ENCODE results near the gene CCDC71L. TPM values are rescaled to one million over a fixed set of nuclear protein-coding genes. Genes with fewer than 3 reads are reported as not detected.

CCDC71L gene
- total and polyA plus RNA-seq, 2 of the 4 experiments (the other 2 are of a cell fraction), result 19.7 to 20.6 TPM

DNA sequence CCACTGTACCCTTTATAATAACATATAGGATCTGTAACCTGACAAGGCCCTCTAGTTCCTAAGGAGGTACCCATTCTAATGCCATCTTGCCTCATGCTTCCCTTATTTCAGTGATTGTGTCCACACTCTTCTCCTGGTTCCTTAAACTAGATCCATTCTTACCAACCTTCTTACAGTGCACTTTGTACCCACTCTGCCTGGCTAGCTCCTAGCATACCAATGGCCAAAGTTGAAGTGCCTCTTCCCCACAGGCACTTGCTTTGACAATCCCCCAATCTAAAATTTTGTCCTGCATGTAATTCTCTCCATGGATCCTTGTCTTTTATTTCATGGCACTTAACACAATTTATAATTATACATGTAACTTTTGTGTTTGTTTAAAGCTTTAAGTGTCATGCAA is 40.9 kb downstream of the CCDC71L start:
- no peak overlapping the region for H3K56ac ChIP-seq (ENCODE audit: extremely low read depth, insufficient read depth, low read length)
- dilution Hi-C loops (cut with HindIII; ENCODE audit: low sequenced_read_pairs, unreplicated experiment), result no loop called here
- POLR2A ChIA-PET (ENCODE audit: unreplicated experiment), result no interaction called here
- intact Hi-C loops (cut with micrococcal nuclease), result no loop called here
- no peak overlapping the region for H3K27ac ChIP-seq (ENCODE audit: insufficient read depth, low read length)
- H4K91ac ChIP-seq (ENCODE audit: insufficient read depth, low read depth, low read length), result peak overlapping the region; percentile 38; the same call in 1 of the 2 replicates
- no peak overlapping the region for H2BK5ac ChIP-seq (ENCODE audit: low read depth, low read length, poor library complexity, severe bottlenecking)
- in situ Hi-C loops (cut with MboI; ENCODE audit: low sequenced_read_pairs), result no loop called here
- H3K79me1 ChIP-seq (ENCODE audit: low read depth in 1 of 2, low read length in 2 of 2), result peaks cover 0 to 7% of the 10 kb centered on the region in 2 experiments; a peak in 2 of 4 replicates
- no peak for TF ChIP-seq NFE2L2 (IDR thresholded peaks at IDR 0.05; ENCODE audit: low read depth, low read length)
- TF ChIP-seq MXI1 (IDR thresholded peaks at IDR 0.05; ENCODE audit: borderline replicate concordance, low read depth, low read length), result no peak
- TF ChIP-seq, protein P1, sequence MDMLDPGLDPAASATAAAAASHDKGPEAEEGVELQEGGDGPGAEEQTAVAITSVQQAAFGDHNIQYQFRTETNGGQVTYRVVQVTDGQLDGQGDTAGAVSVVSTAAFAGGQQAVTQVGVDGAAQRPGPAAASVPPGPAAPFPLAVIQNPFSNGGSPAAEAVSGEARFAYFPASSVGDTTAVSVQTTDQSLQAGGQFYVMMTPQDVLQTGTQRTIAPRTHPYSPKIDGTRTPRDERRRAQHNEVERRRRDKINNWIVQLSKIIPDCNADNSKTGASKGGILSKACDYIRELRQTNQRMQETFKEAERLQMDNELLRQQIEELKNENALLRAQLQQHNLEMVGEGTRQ (IDR thresholded peaks at IDR 0.05; ENCODE audit: low read depth, low read length), result no peak
- TF ChIP-seq FOS (IDR thresholded peaks at IDR 0.05; ENCODE audit: low read depth, low read length), result no peak
- no peak for TF ChIP-seq MAZ (IDR thresholded peaks at IDR 0.05; ENCODE audit: borderline replicate concordance, low read depth, low read length)
- TF ChIP-seq, protein P2, sequence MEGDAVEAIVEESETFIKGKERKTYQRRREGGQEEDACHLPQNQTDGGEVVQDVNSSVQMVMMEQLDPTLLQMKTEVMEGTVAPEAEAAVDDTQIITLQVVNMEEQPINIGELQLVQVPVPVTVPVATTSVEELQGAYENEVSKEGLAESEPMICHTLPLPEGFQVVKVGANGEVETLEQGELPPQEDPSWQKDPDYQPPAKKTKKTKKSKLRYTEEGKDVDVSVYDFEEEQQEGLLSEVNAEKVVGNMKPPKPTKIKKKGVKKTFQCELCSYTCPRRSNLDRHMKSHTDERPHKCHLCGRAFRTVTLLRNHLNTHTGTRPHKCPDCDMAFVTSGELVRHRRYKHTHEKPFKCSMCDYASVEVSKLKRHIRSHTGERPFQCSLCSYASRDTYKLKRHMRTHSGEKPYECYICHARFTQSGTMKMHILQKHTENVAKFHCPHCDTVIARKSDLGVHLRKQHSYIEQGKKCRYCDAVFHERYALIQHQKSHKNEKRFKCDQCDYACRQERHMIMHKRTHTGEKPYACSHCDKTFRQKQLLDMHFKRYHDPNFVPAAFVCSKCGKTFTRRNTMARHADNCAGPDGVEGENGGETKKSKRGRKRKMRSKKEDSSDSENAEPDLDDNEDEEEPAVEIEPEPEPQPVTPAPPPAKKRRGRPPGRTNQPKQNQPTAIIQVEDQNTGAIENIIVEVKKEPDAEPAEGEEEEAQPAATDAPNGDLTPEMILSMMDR (conservative IDR thresholded peaks at IDR 0.05; ENCODE audit: low read depth, low read length), result no peak
- no peak for TF ChIP-seq BHLHE40 (IDR thresholded peaks at IDR 0.05; ENCODE audit: low read depth, low read length)
- no peak for TF ChIP-seq RAD21 (IDR thresholded peaks at IDR 0.05; ENCODE audit: low read length)
- no peak for TF ChIP-seq MAFK (IDR thresholded peaks at IDR 0.05; ENCODE audit: low read depth, low read length)
- TF ChIP-seq POLR2A (IDR thresholded peaks at IDR 0.05; ENCODE audit: low read depth, low read length), result no peak
- no peak overlapping the region for H3K23ac ChIP-seq (ENCODE audit: low read depth, low read length)
- DNase-seq, result no peak
- no peak overlapping the region for H2AFZ ChIP-seq (replicated peaks; ENCODE audit: low read length, poor library complexity)
- H3K18ac ChIP-seq (ENCODE audit: low read depth, low read length), result no peak overlapping the region
- no peaks in the 10 kb centered on the region for H3K27me3 ChIP-seq (ENCODE audit: control insufficient read depth, insufficient read depth, low read length)
- H4K20me1 ChIP-seq (ENCODE audit: insufficient read depth, low read length), result peaks cover 3% of the 10 kb centered on the region
- no peaks in the 10 kb centered on the region for H3K36me3 ChIP-seq (ENCODE audit: control insufficient read depth, insufficient read depth, low read length)
- no peak overlapping the region for H2AK9ac ChIP-seq (replicated peaks; ENCODE audit: low read depth, low read length, poor library complexity)
- peaks cover 7% of the 10 kb centered on the region; the same call in 1 of the 2 replicates for H3K9me3 ChIP-seq (ENCODE audit: control insufficient read depth, insufficient read depth, low read length)
- no peak overlapping the region for H3K9ac ChIP-seq (ENCODE audit: low read depth, low read length)
- no peaks in the 10 kb centered on the region; the same call in 1 of the 2 replicates for H3K9me1 ChIP-seq (ENCODE audit: insufficient read depth, low read length)
- no peak overlapping the region for H4K8ac ChIP-seq (ENCODE audit: low read depth in 2 of 2, low read length in 2 of 2)
- H3K4me1 ChIP-seq (ENCODE audit: control insufficient read depth, insufficient read depth, low read length), result peaks cover 12% of the 10 kb centered on the region
- H2BK20ac ChIP-seq (ENCODE audit: low read depth, low read length), result 0 out of 2 replicates have a peak overlapping the region, but pooled peaks have one; percentile 8
- CTCF ChIA-PET, result no interaction called here
- no peak overlapping the region for H3K4me2 ChIP-seq (ENCODE audit: low read depth, low read length)
- H3K4ac ChIP-seq (ENCODE audit: low read depth, low read length), result no peak overlapping the region
- 0 out of 3 replicates have a peak overlapping the region, but pooled peaks have one; percentile 55 for H2BK15ac ChIP-seq (ENCODE audit: low read depth, low read length)
- no peak for ATAC-seq (ENCODE audit: low read depth)
- peak overlapping the region; percentile 38; the same call in 1 of the 2 replicates for H2BK120ac ChIP-seq (ENCODE audit: low read depth, low read length)
- BruUV-seq (replicated peaks), result no TSS peak
- H3K14ac ChIP-seq (replicated peaks; ENCODE audit: low read depth, low read length), result no peak overlapping the region
- H4K5ac ChIP-seq (ENCODE audit: low read depth, low read length), result no peak overlapping the region
- no peak overlapping the region for H3K4me3 ChIP-seq (ENCODE audit: insufficient read depth, low read depth, low read length)
- H2AK5ac ChIP-seq (ENCODE audit: low read depth, low read length), result peak overlapping the region; percentile 25

Data from IMR-90 (cell line).